Ishikawa (cell line): ENCODE data around the gene KRTAP4-12.
"Not testable (repeated sequence)": the region's sequence is repeated elsewhere in the genome, so short reads cannot be mapped to it uniquely, and the experiment has no call there.

Experiments used
- EP300 ChIP-seq: IDR thresholded peaks from 2 replicates; pipeline ENCODE4 v1.6.1; 2012; ENCODE audit warnings: borderline replicate concordance
- FOXM1 ChIP-seq: IDR thresholded peaks from 2 replicates; pipeline ENCODE4 v1.6.1; 2012; ENCODE audit warnings: low read depth, borderline replicate concordance
- RAD21 ChIP-seq: IDR thresholded peaks from 2 replicates; pipeline ENCODE4 v1.6.1; 2012; ENCODE audit warnings: low read depth
- TAF1 ChIP-seq: IDR thresholded peaks from 2 replicates; pipeline ENCODE4 v1.6.1; 2012; ENCODE audit warnings: low read depth, mild to moderate bottlenecking
- TEAD4 ChIP-seq: IDR thresholded peaks from 2 replicates; pipeline ENCODE4 v1.6.1; 2012
- YY1 ChIP-seq: IDR thresholded peaks from 2 replicates; pipeline ENCODE4 v1.6.1; 2012; ENCODE audit warnings: low read depth
- ZBTB7A ChIP-seq: IDR thresholded peaks from 2 replicates; pipeline ENCODE4 v1.6.1; 2012; ENCODE audit warnings: low read depth
- TF ChIP-seq, protein P1 (sequence below): IDR thresholded peaks from 2 replicates; pipeline ENCODE4 v1.6.1; 2012
- TF ChIP-seq, protein P2 (sequence below): IDR thresholded peaks from 2 replicates; pipeline ENCODE4 v1.6.1; 2012; ENCODE audit warnings: low read depth, mild to moderate bottlenecking

DNA sequence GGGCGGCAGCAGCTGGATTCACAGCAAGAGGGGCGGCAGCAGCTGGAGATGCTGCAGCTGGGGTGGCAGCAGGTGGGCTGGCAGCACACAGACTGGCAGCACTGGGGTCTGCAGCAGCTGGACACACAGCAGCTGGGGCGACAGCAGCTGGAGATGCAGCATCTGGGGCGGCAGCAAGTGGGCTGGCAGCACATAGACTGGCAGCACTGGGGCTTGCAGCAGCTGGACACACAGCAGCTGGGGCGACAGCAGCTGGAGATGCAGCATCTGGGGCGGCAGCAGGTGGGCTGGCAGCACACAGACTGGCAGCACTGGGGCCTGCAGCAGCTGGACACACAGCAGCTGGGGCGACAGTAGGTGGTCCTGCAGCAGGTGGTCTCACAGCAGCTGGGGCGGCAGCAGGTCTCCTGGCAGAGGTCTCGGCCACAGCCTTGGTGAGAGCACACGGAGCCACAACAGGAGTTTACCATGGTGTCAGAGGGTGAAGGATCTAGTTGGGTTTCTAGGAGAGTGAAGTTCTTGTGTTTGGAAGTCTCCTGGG, 6.1 kb downstream of the KRTAP4-12 start, which contains the start of gene KRTAP4-11:
- TF ChIP-seq YY1, FOXM1, TEAD4, EP300, ZBTB7A, TAF1, RAD21: not testable (repeated sequence)
- TF ChIP-seq, protein P1, sequence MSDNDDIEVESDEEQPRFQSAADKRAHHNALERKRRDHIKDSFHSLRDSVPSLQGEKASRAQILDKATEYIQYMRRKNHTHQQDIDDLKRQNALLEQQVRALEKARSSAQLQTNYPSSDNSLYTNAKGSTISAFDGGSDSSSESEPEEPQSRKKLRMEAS, result not testable (repeated sequence)
- TF ChIP-seq, protein P2, sequence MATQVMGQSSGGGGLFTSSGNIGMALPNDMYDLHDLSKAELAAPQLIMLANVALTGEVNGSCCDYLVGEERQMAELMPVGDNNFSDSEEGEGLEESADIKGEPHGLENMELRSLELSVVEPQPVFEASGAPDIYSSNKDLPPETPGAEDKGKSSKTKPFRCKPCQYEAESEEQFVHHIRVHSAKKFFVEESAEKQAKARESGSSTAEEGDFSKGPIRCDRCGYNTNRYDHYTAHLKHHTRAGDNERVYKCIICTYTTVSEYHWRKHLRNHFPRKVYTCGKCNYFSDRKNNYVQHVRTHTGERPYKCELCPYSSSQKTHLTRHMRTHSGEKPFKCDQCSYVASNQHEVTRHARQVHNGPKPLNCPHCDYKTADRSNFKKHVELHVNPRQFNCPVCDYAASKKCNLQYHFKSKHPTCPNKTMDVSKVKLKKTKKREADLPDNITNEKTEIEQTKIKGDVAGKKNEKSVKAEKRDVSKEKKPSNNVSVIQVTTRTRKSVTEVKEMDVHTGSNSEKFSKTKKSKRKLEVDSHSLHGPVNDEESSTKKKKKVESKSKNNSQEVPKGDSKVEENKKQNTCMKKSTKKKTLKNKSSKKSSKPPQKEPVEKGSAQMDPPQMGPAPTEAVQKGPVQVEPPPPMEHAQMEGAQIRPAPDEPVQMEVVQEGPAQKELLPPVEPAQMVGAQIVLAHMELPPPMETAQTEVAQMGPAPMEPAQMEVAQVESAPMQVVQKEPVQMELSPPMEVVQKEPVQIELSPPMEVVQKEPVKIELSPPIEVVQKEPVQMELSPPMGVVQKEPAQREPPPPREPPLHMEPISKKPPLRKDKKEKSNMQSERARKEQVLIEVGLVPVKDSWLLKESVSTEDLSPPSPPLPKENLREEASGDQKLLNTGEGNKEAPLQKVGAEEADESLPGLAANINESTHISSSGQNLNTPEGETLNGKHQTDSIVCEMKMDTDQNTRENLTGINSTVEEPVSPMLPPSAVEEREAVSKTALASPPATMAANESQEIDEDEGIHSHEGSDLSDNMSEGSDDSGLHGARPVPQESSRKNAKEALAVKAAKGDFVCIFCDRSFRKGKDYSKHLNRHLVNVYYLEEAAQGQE, result not testable (repeated sequence)
